HG02642 (cell line): ENCODE data around the gene DCHS1.
"Not testable (repeated sequence)": the region's sequence is repeated elsewhere in the genome, so short reads cannot be mapped to it uniquely, and the experiment has no call there.

ENCODE experiments used
- ATAC-seq: cut with Tn5 transposase; IDR thresholded peaks from one replicate; pipeline ENCODE4 v1.9.1; 2021; ENCODE audit warnings: mild to moderate bottlenecking; ENCODE audit not compliant: unreplicated experiment, poor library complexity

DCHS1 gene

DNA sequence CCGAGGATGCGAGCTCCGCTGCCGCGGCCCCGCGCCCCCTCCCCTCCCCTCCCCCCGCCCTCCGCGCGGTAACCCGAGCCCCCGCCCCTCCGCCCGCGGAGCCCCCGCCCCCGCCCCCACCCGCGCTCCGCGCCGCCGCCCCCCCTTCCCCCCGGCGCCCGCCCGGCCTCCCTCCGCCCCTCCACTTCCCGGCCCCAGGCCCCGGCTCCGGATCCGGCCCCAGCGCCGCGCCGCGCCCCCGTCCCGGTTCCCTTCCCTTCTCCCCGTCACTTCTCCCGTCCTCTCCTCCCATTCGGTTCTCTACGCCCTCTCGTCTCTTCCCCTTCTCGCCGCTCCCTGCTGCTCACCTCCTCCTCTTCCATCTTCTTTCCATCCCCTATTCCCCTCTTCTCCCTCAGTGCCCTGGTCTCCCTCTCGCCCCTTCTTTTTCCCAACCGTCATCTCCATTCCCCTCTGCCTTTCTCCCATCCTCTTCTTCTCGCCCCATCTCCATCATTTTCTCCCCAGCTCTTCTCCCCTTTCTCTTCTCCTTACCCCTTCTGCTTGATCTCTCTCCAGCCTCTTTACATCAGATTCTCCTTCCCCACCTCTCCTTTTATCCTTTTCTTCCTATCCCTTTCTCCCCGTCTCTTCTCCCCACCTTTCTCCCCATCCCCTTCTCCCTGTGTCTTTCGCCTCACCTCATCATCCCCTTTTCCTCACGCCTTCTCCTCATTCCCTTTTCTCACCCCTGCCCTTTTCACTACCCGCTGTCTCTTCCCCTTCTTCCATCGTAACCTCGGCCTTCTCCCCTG is at the start of gene DCHS1:
DCHS1 (minus strand) TSS at position 20 of the 794 bp plus-strand sequence. CDS start 14,196 bp downstream, outside the sequence.
- no peak for ATAC-seq

DNA sequence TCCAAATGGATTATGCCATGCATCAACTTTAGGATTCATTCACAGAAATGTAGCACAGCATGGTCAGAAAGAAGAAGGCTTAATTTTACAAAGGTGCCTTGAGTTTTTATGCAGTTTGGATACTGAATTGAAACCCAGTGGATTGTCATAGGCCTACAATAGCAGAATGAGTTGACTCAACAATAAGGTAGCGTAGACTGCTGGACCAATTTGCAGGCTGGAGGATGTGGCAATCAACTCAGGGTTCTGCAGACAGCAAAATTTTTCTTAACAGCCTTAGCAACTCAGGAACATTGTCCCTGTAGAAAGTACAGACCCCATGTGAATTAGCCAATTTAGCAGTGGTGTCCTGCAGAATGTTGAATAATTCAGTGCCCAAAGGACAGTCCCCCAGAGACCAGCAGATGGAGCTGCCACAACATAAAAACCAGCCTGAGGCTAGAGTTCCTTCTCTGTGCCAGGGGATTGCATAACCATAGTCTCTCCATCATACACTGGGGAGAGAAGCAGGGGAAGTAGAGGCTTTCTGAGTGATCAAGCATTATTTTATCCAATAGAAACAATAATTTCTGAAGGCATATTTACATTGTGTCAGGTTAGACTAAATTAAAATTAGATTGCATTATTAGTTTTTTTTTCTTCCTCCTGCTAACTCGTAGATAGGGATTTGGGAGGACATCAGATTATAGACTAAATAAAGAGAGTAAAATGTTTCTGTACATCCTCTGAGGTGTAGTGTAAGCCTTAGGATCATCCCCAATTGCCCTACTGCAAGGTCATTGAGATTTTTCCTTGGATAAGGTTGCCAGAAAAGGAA is 47.8 kb upstream of the DCHS1 start:
- ATAC-seq: no peak

GRCh38 chr11:6701955-6702354 is 46.3 kb upstream of the DCHS1 start:
- ATAC-seq: not testable (repeated sequence)

DNA sequence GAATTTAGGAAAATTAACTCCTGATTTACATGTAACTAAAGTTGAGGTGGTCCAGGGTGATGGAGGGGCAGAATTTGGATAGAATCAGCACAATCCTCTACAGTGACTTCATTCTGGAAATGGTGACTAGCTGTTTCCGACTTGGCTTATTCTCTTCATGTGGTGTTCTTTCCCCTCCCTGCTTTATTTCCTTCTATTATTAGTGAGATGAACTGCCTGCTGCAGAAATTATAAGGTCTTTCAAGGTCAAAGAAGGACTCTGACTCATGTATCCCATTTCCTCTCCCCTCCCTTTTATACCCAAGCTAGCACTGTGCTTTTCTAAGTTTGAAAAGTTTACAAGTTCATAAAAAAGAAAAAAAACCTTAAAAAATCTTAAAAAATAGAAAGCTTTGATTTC is 39.8 kb upstream of the DCHS1 start:
- ATAC-seq: no peak

DNA sequence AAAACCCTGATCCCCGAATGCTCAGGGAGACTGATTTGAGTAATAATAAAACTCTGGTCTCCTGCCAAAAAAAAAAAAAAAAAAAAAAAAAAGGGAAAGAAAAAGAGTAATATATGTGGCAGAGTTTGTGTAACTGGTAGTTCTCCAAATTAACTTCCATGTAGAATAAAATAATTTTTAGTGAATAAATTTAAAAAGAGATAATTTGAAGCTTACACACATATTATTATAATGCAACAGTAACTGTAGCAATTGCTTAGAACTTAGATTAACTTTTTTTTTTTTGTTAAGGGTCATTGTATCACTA is 38.6 kb upstream of the DCHS1 start:
- ATAC-seq: no peak

DNA sequence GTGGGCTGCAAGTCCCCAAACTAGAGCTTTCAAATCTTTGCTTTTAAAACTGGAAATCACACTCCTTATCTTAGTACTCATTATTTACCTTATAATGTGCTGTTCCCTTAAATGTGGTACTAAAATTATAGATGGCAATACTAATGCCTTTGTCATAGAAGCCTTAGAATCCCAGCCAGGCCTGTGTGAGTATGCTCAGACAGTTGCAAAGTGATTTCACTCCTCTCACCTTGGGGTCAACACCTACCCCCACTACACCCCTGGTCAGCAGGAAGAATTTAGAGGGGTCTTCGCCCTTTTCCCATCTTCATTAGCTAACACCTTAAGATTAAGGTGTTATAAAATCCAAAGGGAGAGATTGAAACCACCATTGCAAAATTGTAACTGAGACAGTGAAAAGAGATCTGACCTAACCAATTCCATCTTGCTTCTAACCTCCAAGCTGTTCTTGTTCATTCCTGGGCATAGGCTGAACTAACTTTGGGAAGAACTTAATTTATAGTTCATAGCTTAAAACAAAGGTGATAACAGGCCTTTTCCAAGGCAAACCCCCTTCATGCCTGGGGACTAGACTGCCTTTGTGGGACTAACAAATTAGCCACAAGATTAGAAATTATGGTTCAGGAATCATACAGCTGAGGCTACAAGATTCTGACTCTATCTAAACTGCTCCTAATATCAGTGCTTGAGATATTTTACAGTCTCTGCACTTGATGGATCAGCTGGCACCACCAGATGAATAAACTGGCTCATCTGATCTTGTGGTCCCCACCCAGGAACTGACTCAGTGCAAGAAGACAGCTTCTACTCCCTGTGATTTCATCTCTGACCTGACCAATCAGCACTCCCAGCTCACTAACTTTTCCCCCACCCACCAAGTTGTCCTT is 38.0 kb upstream of the DCHS1 start:
- no peak for ATAC-seq

GRCh38 chr11:6692128-6692527 is 36.5 kb upstream of the DCHS1 start:
- no peak for ATAC-seq

DNA sequence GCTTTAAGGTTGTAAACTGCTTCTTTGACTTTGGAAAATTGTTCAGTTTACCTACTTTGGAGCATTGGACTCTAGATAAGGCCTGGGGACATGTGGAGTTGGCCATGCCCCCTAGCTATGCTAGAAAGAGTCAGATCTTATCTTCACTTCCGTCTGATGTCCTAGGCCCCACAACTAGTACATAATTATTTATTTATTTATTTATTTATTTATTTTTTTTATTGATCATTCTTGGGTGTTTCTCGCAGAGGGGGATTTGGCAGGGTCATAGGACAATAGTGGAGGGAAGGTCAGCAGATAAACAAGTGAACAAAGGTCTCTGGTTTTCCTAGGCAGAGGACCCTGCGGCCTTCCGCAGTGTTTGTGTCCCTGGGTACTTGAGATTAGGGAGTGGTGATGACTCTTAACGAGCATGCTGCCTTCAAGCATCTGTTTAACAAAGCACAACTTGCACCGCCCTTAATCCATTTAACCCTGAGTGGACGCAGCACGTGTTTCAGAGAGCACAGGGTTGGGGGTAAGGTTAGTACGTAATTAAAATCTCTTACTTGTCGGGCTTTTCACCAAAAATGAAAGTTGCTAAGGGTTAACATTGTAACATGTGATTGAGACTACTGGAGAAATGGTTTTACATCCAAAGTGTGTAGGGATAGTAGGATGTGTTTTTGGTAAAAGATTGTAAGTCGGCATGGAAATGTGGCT is 35.0 kb upstream of the DCHS1 start:
- ATAC-seq: not testable (repeated sequence)

DNA sequence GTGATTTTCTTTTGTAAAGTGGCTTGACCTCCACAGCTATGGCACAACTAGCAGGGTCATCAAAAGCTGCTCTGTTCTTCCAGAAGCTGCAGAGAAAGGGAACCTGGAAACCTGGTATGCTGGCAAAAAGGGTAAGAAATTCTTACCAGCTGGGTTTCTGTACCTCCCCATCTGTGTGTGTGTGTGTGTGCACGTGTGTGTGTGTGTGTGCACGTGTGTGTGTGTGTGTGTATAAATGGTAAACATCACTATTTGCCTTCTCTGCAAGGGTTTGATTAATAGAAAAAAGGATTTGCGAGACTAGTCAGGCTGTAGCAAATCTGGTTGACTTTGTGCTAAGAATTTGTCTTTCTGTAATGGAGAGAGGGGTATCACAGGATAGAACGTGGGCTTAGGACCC is 32.3 kb upstream of the DCHS1 start:
- ATAC-seq: no peak

GRCh38 chr11:6686006-6686405 is 30.4 kb upstream of the DCHS1 start:
- no peak for ATAC-seq

GRCh38 chr11:6684068-6684467 is 28.5 kb upstream of the DCHS1 start:
- ATAC-seq: not testable (repeated sequence)

- ATAC-seq: peak; percentile 92
Measured at GRCh38 chr11:6682936-6683861, 27.6 kb upstream of the DCHS1 start, which contains the start of gene MRPL17. Gene MRPL17 (minus strand): TSS chr11:6683340. CDS start chr11:6683296, 44 bp downstream.

DNA sequence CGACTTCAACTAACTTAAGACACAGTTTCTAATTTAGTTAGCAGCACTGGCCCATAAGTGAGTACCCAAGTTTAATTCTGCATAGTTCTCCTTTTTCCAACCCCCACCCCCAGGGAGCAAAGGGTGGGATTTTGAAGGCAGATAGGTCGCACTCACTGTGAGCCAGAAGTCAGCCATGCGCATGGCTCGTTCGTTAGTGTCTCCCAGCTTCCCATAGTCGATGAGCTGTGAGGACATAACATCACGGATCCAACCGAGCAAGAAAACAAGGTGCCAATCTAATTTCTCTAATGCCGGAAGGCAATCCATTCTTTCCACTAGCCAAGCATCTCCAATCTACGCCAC is 27.0 kb upstream of the DCHS1 start:
- ATAC-seq: peak; percentile 6

GRCh38 chr11:6681949-6682348 is 26.3 kb upstream of the DCHS1 start:
- ATAC-seq: no peak

DNA sequence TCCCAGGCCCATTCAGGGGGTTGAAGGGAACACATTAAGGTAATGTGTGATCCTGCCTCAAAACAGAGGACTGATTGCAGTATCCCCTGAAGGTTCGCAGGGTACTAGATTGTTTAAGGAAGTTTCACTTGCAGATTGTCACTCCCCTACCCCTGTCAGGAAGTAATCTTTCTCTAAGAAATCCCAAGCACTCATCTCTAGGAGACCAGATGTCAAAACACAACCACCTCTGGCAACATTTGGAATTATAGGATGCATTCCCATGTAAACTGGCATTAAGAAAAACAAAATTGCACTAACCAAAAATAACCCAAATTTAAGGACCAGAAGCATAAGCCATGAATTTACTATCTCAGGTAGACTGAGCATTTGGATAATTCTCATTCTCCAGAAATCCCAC is 25.9 kb upstream of the DCHS1 start:
- ATAC-seq: no peak

GRCh38 chr11:6677018-6677417 is 21.4 kb upstream of the DCHS1 start:
- ATAC-seq: no peak

GRCh38 chr11:6674862-6675261 is 19.3 kb upstream of the DCHS1 start:
- ATAC-seq: no peak

DNA sequence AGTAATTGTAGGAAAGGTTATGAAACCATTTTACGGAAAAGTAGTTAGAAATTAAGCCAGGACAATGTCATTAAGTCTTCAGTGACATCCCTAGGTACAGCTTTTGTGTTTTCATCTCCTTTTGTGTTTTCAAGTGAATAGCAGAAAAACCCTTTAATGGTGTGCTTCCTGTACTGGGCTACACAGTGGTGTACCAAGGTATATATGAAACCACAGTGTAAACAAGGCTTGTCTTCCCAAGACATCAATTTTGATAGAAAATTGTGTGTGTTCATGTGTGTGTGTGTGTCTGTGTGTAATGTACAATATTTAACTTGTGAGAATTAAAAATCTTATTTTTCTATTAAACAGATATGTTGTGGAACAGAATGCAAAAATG is 18.6 kb upstream of the DCHS1 start:
- ATAC-seq: no peak
